Activated CD4-positive, alpha-beta T cell treated with anti-CD3 and anti-CD28 coated beads, Interleukin-2, amount 50 U/mL, for 4 hours (primary cell): ENCODE measurements around the gene CGB1.
"Not testable (repeated sequence)": the region's sequence is repeated elsewhere in the genome, so short reads cannot be mapped to it uniquely, and the experiment has no call there.

Experiments
- DNase-seq, 2 experiments: peaks; one replicate each; pipeline ENCODE4 v3.0.0-alpha.2; 2020

Gene CGB1

GRCh38 chr19:49020931-49021895 lies 15.5 kb downstream of the CGB1 start:
- DNase-seq = no peak

DNA sequence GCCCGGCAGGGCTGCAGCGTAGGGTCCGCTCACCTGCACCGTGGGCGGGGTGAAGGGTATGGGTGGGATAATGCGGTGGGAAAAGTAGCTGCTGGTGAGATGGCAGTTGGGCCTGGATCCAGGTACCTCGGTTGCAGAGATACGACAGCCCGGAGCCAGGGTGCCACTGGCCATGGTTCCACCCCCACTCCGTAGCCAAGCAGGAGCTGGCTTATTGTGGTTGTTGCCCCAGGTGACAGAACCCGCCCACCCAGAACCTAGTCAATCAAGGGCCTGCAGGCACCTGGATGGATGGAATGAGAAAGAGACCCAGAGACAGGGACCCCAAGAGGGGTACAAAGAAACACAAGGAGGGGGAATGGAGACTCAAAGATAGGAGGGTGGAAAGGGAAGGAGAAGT lies 16.4 kb downstream of the CGB1 start:
- no peak for DNase-seq

GRCh38 chr19:49019242-49019932 lies 17.3 kb downstream of the CGB1 start:
- peak; percentile 47 to 48 for DNase-seq

DNA sequence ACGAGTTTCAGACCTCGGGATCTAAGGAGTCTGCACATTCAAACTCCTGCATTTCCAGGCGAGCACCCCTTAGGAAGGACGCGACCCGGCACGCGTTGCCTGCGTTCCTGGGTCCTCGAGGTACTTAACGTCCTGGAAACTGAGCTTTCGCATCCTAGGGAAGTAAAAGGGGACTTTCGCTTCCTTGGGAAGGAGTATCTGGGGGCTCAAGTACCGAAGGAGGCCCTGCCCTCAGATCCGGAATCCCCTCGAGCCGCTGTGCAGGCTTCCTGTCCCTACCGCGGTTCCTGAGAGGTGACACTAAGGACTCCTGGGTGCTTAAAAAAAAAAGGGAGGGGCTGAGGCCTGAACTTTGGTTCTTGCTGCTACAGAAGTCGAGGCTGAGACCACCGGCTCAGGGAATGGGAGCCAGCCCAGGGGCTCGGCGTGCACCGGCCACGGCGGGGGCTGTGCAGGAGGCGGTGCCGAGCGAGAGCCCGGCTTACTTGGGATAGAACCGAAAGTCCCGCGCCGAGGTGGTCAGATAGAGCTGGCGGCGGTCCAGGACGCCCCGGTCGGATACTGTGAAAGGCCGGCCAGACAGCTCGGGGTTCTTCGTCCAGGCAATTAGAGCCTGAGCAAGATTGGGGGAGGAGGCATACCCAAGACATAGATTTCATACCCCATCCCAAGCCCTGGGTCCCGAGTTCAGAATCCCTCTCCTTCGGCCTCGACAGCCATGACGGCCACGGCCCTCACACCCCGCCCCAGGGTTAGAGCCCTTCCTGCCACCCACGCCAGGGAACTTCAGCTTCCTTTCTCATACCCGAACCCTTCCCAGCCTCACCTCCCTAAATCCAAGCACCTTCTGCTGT lies 18.1 kb downstream of the CGB1 start:
- DNase-seq = not testable (repeated sequence)

GRCh38 chr19:49017666-49018351 lies 18.9 kb downstream of the CGB1 start:
- DNase-seq = peak; percentile 51 to 57

GRCh38 chr19:49017041-49017665 lies 19.5 kb downstream of the CGB1 start, which contains the start of gene LHB:
TSS of gene LHB (minus strand) at chr19:49017091. CDS start at chr19:49017081, 10 bp downstream.
- DNase-seq = no peak

GRCh38 chr19:49016067-49016839 lies 20.4 kb downstream of the CGB1 start:
- no peak for DNase-seq

- DNase-seq = no peak
Measured at GRCh38 chr19:49014870-49015255, 21.8 kb downstream of the CGB1 start.

GRCh38 chr19:49014123-49014869 lies 22.4 kb downstream of the CGB1 start:
- no peak for DNase-seq

GRCh38 chr19:49011194-49011593 lies 25.5 kb downstream of the CGB1 start:
- no peak for DNase-seq

- no peak for DNase-seq
Measured at GRCh38 chr19:49010453-49010852, 26.2 kb downstream of the CGB1 start.

GRCh38 chr19:49009828-49010227 lies 26.9 kb downstream of the CGB1 start:
- DNase-seq = no peak

DNA sequence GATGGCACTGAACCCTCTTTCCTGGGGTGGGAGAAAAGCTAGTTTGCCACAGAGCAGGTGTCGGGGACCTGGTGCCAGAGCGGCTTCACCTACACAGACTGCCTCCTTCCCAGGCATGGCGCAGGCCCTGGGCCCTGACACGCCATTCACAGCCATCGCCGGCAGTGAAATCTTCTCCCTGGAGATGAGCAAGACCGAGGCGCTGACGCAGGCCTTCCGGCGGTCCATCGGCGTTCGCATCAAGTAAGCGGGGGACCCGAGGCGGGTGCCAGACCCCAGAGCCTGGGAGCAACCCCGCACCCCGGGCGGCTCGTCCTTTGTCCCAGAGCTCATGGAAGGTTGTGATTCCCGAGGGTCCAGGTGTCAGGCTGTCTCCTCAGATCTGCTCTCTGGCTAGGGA lies 29.8 kb downstream of the CGB1 start:
- no peak for DNase-seq

DNA sequence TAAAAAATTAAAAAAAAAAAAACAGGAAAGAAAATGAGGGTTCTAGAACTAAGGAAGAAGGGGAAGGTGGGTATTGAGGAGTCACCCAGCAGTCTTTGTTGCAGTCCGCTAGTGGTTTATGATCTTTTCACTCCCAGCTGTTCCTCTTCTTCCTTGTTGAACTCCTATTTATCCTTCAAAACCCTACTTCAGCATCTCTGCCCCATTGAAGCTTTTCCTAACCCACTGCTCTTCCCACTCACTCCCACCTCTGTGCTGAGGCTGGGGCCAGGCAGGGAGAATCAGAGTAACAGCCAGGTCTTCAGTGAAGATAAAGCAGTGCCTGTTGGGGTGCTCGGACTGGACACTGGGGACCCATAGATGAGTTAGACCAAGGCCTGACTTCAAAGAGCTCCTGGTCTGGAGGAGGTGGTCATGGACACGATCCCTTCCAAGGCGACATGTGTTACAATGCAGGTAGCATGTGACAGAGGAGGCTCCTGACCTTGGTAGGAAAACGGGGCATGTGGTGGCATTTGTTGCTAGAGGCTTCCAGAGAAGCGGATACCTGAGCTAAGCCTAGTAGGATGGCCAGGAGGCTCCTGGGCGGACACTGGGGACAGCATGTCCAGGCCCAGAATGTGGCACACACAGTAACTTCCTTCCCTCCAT lies 31.6 kb downstream of the CGB1 start:
- no peak for DNase-seq

DNA sequence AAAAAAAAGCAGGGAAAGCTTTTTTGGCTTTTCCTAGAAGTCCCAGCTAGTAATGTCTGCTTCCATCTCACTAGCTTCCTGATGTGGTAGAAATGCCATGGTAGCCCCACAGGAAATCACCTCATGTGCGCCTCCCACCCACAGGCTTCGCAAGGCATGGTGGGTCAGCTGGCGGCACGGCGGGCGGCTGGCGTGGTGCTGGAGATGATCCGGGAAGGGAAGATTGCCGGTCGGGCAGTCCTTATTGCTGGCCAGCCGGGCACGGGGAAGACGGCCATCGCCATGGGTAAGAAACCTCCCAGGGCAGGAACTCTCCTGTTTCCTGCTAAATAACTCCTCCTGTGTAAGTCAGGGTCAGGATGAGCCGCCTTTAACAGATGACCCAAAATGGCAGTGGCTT lies 32.6 kb downstream of the CGB1 start:
- no peak for DNase-seq

DNA sequence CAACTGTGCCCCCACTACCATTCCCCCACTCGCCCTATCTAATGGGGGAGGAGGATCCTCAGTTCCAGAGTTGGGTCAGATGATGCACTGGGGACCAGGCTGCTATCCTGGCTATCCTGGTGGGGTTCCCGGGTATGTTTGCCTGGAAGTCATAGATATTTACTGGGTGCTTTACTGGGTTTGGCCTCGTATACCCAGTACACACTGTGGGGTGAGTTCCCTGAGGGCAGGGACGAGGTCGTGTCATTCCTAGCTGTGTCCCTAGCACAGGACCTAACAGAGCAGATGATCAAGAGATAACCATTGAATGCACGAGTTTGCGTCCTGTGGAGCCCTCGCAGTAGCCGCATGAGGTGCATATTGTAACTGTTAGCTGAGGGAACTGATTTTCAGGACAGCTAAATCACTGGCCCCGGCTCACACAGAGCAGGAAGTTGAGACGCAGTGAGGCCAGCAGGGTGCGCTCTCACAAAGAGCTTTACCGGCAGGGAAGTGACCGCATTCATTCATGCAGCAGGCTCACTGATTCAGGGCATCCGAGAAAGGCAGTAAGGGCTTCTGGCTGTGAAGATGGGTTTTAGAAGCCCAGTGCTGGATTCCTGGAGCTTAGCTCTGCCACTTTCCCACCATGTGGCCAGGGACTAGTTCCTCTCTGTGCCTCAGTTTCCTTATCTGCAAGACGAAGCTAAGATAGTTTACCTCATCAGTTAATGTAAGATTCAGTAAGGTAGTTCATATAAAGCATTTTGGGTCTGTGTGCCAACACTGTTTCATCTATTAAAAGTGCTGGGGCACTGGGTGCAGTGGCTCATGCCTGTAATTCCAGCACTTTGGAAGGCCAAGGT lies 37.0 kb downstream of the CGB1 start:
- peak; percentile 62 to 65 for DNase-seq

GRCh38 chr19:48997972-48998371 lies 38.7 kb downstream of the CGB1 start:
- peak; percentile 36 to 41 for DNase-seq

GRCh38 chr19:48994035-48994386 lies 42.7 kb downstream of the CGB1 start:
- DNase-seq = no peak
